Pulmonary artery endothelial cell (primary cell): ENCODE data around the gene MCM3. TPM values are rescaled to one million over a fixed set of nuclear protein-coding genes. Genes with fewer than 3 reads are reported as not detected.
A peak's percentile ranks its signal among the peaks of the same experiment; 100 is the strongest.

Experiments used
- DNase-seq: peaks from one replicate; pipeline ENCODE4 v3.0.0-alpha.2; 2011; ENCODE audit warnings: low read depth, low spot score
- total RNA-seq: library from RNA; depleted of rRNA; stranded (reverse); fragments of >200 nt; gene quantifications from 2 replicates; pipeline ENCODE4 v1.2.3, GENCODE V29; 2014

Gene MCM3
- 88.2 and 123 TPM in 2 replicates for total RNA-seq

- peak; percentile 96 for DNase-seq
Observed at GRCh38 chr6:52284460-52285176, at the start of gene MCM3. Gene MCM3 (minus strand): TSS chr6:52284742. CDS start chr6:52284674, 68 bp downstream.

- no peak for DNase-seq
Observed at GRCh38 chr6:52333840-52334200, 49.3 kb upstream of the MCM3 start.

- no peak for DNase-seq
Observed at GRCh38 chr6:52331793-52332457, 47.4 kb upstream of the MCM3 start.

GRCh38 chr6:52330470-52330869 is 45.9 kb upstream of the MCM3 start:
- no peak for DNase-seq

- DNase-seq: no peak
Observed at GRCh38 chr6:52328729-52329128, 44.2 kb upstream of the MCM3 start.

- no peak for DNase-seq
Observed at GRCh38 chr6:52328303-52328662, 43.7 kb upstream of the MCM3 start.

GRCh38 chr6:52326540-52327364 is 42.2 kb upstream of the MCM3 start:
- DNase-seq: no peak

- DNase-seq: no peak
Observed at GRCh38 chr6:52325695-52326471, 41.3 kb upstream of the MCM3 start.

- no peak for DNase-seq
Observed at GRCh38 chr6:52324189-52324588, 39.6 kb upstream of the MCM3 start.

- DNase-seq: no peak
Observed at GRCh38 chr6:52317841-52318581, 33.5 kb upstream of the MCM3 start.

GRCh38 chr6:52317211-52317610 is 32.7 kb upstream of the MCM3 start:
- no peak for DNase-seq

- DNase-seq: no peak
Observed at GRCh38 chr6:52314752-52315151, 30.2 kb upstream of the MCM3 start.

- DNase-seq: no peak
Observed at GRCh38 chr6:52312461-52312860, 27.9 kb upstream of the MCM3 start.

- DNase-seq: no peak
Observed at GRCh38 chr6:52310932-52311331, 26.4 kb upstream of the MCM3 start.

GRCh38 chr6:52307900-52308372 is 23.4 kb upstream of the MCM3 start:
- no peak for DNase-seq

GRCh38 chr6:52306972-52307870 is 22.7 kb upstream of the MCM3 start:
- no peak for DNase-seq

- DNase-seq: no peak
Observed at GRCh38 chr6:52305948-52306767, 21.6 kb upstream of the MCM3 start.

- no peak for DNase-seq
Observed at GRCh38 chr6:52305411-52305810, 20.9 kb upstream of the MCM3 start.

- DNase-seq: no peak
Observed at GRCh38 chr6:52304983-52305390, 20.4 kb upstream of the MCM3 start.
